ENCODE measurements around the gene GPR158.

GRCh38 chr10:25170627-25171026, 4.2 kb upstream of the GPR158 start:
- TF ChIP-seq CTCF (conservative IDR thresholded peaks at IDR 0.05 in 1 of 2, IDR thresholded peaks at IDR 0.05 in 1 of 2; ENCODE audit: low read depth in 1 of 2, low read length in 2 of 2) (no peak), EZH2 (IDR thresholded peaks at IDR 0.05; ENCODE audit: low read length, missing control alignments) (no peak)

All from fibroblast of lung (primary cell).